Activated T-helper 1 cell treated with anti-CD3 and anti-CD28 coated beads, Interleukin-12 subunit alpha, Interleukin-12 subunit beta, Interleukin-2, Interleukin-4 antibody, amounts not matched to agents 30 ng/mL and 10 ng/mL and 1 ng/mL, durations not matched to agents 14 hours and 24 hours and 36 hours (primary cell): ENCODE measurements around the gene DENND1B. TPM values are rescaled to one million over a fixed set of nuclear protein-coding genes. Genes with fewer than 3 reads are reported as not detected.

Experiments
- DNase-seq: peaks from one replicate; pipeline ENCODE4 v3.0.0; 2021; ENCODE audit warnings: low spot score
- H3K27ac Mint-ChIP-seq: one replicate; pipeline ENCODE4 v1.8.0; 2021; ENCODE audit warnings: mild to moderate bottlenecking, mixed read lengths
- H3K27me3 Mint-ChIP-seq: one replicate; pipeline ENCODE4 v1.8.0; 2022; ENCODE audit warnings: mild to moderate bottlenecking, moderate library complexity, mixed read lengths; ENCODE audit not compliant: insufficient read depth
- H3K36me3 Mint-ChIP-seq: one replicate; pipeline ENCODE4 v1.8.0; 2021; ENCODE audit warnings: low read depth, mixed read lengths
- H3K4me1 Mint-ChIP-seq: one replicate; pipeline ENCODE4 v1.8.0; 2021; ENCODE audit warnings: low read depth, mixed read lengths
- H3K4me3 Mint-ChIP-seq: one replicate; pipeline ENCODE4 v1.8.0; 2021; ENCODE audit warnings: mild to moderate bottlenecking, moderate library complexity, mixed read lengths
- H3K9me3 Mint-ChIP-seq: one replicate; pipeline ENCODE4 v1.8.0; 2021; ENCODE audit warnings: mixed read lengths
- intact Hi-C: fragments of 100-400 bp; cut with micrococcal nuclease; formaldehyde crosslinking; loops from one replicate; pipeline ENCODE4 v1.15.1; 2024
- total RNA-seq: library from RNA; stranded (reverse); gene quantifications from 2 replicates; pipeline ENCODE4 v1.2.3, GENCODE V29; 2022

DENND1B gene
- total RNA-seq, 1 donor from 2014 or later = 16.5 TPM

DNA sequence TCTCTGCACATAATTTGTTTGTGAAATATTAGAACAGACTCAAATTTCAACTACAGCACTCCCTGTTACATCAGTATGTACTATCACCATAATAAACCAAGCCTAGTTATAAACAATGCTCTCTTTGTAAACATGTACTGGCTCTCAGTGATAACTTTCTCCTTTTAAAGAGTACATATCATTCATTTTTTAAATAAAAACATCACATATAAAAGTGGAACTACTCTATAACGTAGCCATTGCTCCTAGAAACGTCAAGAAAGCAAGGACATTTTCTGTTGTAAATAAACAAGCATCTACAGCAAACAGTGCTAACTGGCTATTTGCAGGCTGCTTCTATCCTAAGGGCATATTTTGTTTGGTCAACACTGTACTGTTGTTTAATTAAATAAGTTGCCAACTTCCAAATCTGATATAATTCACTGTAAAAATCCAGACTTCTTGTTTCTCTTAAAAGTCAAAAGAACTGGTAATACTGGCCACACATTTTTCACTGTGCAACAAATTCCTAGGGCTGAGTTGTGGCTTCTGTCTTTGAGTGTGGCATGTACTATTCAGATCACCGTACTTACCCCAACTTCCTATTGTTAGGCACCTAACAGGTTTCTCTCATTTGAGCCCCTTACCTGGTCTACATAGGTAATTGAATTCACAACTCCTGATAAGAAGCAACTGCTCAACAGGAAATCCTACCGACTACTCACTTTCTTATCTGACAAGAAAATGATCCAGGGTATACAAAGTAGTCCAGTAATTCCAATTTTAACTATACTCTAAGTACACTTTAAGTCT lies 111.9 kb downstream of the DENND1B start:
- no peaks in the 10 kb centered on the region for H3K36me3 Mint-ChIP-seq
- no peaks in the 10 kb centered on the region for H3K9me3 Mint-ChIP-seq
- H3K27ac Mint-ChIP-seq = no peak overlapping the region
- H3K4me1 Mint-ChIP-seq = no peaks in the 10 kb centered on the region
- no peak overlapping the region for H3K4me3 Mint-ChIP-seq
- intact Hi-C loops = no loop called here
- DNase-seq = no peak
- H3K27me3 Mint-ChIP-seq = no peaks in the 10 kb centered on the region

DNA sequence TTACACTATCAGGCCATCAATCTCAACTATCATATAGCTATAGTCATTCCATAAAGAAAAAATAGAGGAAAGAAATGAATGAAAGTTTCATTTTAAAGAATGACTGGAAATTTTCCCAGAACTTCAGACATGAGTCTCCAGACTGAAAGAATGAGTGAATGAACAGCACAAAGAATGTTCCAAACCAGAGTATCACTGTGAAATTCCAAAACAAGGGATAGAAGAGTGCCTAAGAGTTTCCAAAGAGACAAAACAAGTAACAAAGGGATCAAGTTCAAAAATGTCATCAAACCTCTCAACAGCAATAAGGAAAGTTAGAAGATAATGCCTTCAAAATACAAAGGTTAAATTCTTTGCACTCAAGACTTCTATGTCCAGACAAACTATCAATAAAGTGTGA lies 114.9 kb downstream of the DENND1B start:
- no peaks in the 10 kb centered on the region for H3K27me3 Mint-ChIP-seq
- H3K4me3 Mint-ChIP-seq = no peak overlapping the region
- H3K9me3 Mint-ChIP-seq = no peaks in the 10 kb centered on the region
- H3K4me1 Mint-ChIP-seq = no peaks in the 10 kb centered on the region
- DNase-seq = no peak
- H3K36me3 Mint-ChIP-seq = peaks cover 7% of the 10 kb centered on the region
- intact Hi-C loops = no loop called here
- H3K27ac Mint-ChIP-seq = no peak overlapping the region

DNA sequence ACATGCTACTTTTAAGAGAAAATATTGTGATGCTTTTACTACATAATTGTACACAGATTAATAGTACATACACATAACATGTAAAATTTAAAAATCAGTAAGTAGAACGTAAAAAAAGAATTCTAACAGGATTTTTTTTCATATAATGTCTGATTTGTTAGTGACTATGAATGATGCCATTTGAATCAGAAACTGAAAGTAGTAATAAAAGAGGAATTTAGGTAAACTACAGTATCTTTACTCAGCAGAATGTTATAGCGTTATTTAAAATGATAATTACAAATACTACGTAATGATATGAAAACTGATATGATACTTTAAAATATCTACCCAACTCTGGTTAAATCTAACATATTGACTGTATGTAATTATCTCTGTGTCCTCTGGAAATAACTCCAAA lies 116.1 kb downstream of the DENND1B start:
- Mint-ChIP-seq H3K4me3 (no peak overlapping the region), H3K27me3 (no peaks in the 10 kb centered on the region), H3K9me3 (no peaks in the 10 kb centered on the region), H3K27ac (no peak overlapping the region), H3K4me1 (no peaks in the 10 kb centered on the region), H3K36me3 (peaks cover 7% of the 10 kb centered on the region)
- intact Hi-C loops = no loop called here
- DNase-seq = no peak

DNA sequence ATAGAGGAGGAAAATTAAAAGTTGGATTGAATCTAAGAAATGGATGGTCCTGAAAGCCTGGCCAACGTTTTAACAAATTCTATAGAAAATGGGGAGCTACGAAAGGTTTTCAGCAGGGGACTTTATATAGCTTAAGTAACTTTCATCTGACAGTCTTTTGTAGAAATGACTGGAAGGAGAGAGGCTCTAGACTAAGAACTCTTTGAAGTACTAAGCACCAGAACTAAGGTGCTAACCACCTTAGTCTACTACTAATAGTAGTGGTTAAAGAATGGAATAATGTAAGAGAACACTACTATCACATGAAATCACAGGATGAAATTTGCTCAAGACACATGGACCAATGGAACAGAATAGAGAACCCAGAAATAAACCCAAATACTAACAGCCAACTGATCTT lies 126.1 kb downstream of the DENND1B start:
- intact Hi-C loops = no loop called here
- peaks cover 9% of the 10 kb centered on the region for H3K4me1 Mint-ChIP-seq
- peak overlapping the region; percentile 2 for H3K27ac Mint-ChIP-seq
- no peaks in the 10 kb centered on the region for H3K27me3 Mint-ChIP-seq
- H3K9me3 Mint-ChIP-seq = no peaks in the 10 kb centered on the region
- H3K4me3 Mint-ChIP-seq = no peak overlapping the region
- H3K36me3 Mint-ChIP-seq = peaks cover 11% of the 10 kb centered on the region
- DNase-seq = no peak

DNA sequence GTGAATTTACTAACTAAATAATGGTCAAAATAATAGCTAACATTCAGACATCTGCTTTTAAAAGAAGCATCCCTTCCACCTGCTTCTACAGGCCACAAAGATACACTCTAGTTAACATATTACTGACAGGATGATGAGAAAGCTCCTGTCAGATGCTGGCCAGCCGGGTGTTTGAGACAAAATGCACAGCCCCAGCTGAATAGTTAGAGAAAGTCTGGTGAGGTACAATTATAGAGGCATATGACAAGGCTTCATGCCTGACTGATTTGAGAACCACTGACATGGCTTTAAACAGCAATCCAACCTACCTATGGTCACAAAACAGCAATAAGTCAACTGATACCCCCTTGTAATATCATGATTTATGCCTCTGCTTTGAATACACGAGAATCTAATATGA lies 137.0 kb downstream of the DENND1B start:
- H3K4me3 Mint-ChIP-seq = no peak overlapping the region
- peaks cover 18% of the 10 kb centered on the region for H3K36me3 Mint-ChIP-seq
- H3K9me3 Mint-ChIP-seq = no peaks in the 10 kb centered on the region
- H3K27me3 Mint-ChIP-seq = no peaks in the 10 kb centered on the region
- H3K4me1 Mint-ChIP-seq = no peaks in the 10 kb centered on the region
- intact Hi-C loops = no loop called here
- DNase-seq = no peak
- H3K27ac Mint-ChIP-seq = no peak overlapping the region

DNA sequence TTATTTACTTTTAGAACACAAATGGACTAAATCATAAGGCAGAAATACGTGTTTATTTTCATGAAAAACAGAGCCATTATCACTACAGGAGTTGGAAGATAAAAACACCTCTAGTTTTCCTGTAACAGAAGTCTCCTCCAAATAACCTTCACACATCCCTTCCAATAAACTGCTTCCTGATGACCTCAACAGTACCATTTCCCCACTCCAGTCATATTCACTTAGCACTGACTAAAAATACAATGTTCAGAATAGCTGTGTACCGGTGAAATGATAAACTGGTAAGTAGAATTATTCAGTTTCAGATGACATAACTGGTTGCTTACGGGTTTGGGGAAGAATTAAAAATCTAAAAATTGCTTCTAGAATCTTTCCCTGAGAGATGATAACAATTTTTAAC lies 137.9 kb downstream of the DENND1B start:
- peaks cover 24% of the 10 kb centered on the region for H3K36me3 Mint-ChIP-seq
- intact Hi-C loops = no loop called here
- H3K4me3 Mint-ChIP-seq = no peak overlapping the region
- no peaks in the 10 kb centered on the region for H3K4me1 Mint-ChIP-seq
- no peaks in the 10 kb centered on the region for H3K27me3 Mint-ChIP-seq
- peaks cover 4% of the 10 kb centered on the region for H3K9me3 Mint-ChIP-seq
- no peak for DNase-seq
- no peak overlapping the region for H3K27ac Mint-ChIP-seq

DNA sequence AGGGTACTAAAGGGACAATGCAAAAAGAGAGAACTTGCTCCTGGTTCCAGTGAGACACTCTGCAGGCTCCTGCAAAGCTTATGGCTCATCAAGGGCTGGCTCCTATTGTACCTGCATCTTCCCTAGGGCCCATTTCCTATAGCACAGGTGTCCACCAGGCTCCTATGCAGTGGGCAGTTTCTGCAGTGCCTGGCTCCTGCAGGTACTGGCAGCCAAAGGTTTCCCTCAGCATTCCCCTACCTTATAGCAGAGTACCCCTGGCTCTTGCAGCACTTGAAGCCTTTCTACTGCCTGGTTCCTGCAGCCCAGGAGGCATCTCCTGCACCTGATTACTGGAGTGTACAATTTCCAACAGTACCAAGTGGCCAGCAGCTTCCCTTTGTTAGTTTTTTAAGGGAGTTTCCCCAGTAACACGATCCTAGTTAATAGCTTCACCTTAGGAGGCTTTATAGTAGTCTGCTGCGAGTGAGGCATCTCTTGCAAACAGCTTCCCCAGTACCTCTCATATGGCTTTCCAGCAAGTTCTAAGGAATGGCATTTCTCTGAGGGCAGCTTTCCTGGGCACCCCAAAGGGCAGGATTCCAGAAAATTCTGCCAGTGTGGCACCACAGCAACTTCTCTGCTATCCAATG lies 141.7 kb downstream of the DENND1B start:
- H3K27me3 Mint-ChIP-seq = no peaks in the 10 kb centered on the region
- H3K27ac Mint-ChIP-seq = no peak overlapping the region
- H3K36me3 Mint-ChIP-seq = peaks cover 24% of the 10 kb centered on the region
- H3K4me3 Mint-ChIP-seq = no peak overlapping the region
- intact Hi-C loops = no loop called here
- peaks cover 7% of the 10 kb centered on the region for H3K9me3 Mint-ChIP-seq
- H3K4me1 Mint-ChIP-seq = no peaks in the 10 kb centered on the region
- no peak for DNase-seq

DNA sequence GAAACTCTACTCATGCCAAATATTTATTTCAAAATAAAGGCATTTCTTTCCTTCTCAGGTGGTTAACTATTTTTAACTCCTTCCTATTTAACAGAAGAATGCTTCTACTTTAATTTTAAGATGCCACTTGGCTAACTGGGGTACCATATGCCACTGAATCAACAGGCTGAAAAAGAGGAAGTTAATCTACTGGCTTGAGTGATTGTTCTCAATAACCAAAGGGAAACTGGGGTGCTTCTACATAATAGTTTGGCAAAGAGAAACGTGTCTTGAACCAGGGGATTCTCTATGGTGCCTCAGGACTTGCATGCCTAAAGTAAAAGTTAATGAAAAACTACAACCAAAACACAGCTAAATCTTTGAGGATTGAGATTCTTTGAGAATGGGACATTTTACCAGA lies 142.6 kb downstream of the DENND1B start:
- no peaks in the 10 kb centered on the region for H3K27me3 Mint-ChIP-seq
- no peak overlapping the region for H3K27ac Mint-ChIP-seq
- peaks cover 26% of the 10 kb centered on the region for H3K36me3 Mint-ChIP-seq
- DNase-seq = no peak
- peaks cover 7% of the 10 kb centered on the region for H3K9me3 Mint-ChIP-seq
- no peaks in the 10 kb centered on the region for H3K4me1 Mint-ChIP-seq
- H3K4me3 Mint-ChIP-seq = no peak overlapping the region
- intact Hi-C loops = no loop called here

DNA sequence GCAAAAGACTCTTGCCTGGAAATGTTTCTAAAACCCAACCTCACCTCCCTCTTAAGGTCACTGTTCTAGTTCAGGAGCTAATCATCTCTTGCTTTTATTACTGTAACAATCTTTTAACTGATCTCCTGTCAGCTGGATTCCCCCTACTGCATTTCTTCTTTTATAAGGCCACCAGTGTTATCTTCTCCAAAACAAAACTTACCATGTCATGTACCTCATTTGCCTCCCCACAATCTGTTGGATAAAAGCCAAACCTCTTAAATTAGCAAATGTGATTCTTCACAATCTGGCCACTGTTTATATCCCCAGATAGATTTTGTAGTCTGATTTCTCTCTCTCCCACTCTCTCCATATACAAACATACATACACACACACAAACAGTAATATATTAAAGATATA lies 143.3 kb downstream of the DENND1B start:
- intact Hi-C loops = no loop called here
- Mint-ChIP-seq H3K27ac (no peak overlapping the region), H3K4me3 (no peak overlapping the region), H3K9me3 (peaks cover 7% of the 10 kb centered on the region), H3K36me3 (peaks cover 26% of the 10 kb centered on the region), H3K4me1 (no peaks in the 10 kb centered on the region), H3K27me3 (no peaks in the 10 kb centered on the region)
- DNase-seq = no peak

DNA sequence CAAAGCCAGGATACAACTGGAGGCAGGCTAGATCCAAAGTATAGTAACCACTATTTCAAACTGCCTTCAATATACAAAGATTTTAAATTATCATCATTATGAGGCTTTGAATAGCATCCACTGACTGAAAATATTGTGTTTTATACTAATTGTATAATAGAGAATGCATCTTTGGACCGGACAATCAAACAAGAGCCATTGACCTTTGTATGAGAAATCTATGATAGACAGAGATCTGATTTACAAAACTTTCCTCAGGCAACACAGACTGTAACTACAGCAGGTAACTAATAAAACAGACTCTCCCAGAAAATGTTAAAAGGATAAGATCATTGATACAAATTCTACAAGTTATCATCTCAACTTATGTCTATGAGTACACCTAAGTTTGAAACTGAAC lies 152.9 kb downstream of the DENND1B start:
- Mint-ChIP-seq H3K27ac (no peak overlapping the region), H3K27me3 (no peaks in the 10 kb centered on the region), H3K4me1 (no peaks in the 10 kb centered on the region), H3K36me3 (peaks cover 2% of the 10 kb centered on the region), H3K4me3 (no peak overlapping the region), H3K9me3 (no peaks in the 10 kb centered on the region)
- intact Hi-C loops = no loop called here
- DNase-seq = no peak

DNA sequence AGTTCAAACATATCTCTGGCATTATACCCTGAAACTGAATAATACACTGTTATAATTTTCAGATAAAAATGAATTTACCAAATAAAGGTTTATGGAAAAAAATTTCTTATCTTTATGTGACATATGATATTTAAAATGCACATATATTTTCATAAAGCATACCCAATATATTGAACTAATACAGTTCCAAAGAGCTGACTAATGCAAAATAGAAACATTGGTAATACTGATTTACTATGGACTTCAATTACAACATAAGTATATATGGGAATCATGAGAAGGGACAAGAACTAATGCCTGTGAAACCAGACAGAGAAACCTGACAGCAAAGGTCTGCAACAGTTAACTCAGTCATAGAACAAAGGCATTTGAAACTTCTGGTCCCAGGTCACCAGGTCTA lies 153.5 kb downstream of the DENND1B start:
- Mint-ChIP-seq H3K9me3 (no peaks in the 10 kb centered on the region), H3K36me3 (peaks cover 2% of the 10 kb centered on the region), H3K4me3 (no peak overlapping the region), H3K27ac (no peak overlapping the region), H3K27me3 (no peaks in the 10 kb centered on the region), H3K4me1 (no peaks in the 10 kb centered on the region)
- intact Hi-C loops = no loop called here
- no peak for DNase-seq

DNA sequence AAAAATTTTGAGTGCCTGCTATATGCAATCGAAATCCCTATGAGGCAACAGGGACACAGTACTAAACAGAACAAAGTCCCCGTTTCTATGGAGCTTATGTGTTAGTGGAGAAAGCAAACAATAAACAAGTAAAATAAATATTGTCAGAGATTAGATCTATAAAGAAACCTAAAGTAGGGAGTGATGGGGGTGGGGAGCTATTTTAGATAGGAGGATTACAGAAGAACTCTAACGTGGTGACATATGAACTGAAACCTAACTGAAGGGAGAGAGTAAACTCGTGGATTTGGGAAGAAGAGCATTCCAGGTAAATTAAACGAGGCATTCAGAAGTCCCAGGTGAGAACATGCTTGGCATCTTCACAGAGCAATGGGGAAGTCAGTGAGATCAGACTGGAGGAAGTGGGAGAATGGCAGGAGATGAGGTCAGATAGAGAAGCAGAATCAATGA lies 154.5 kb downstream of the DENND1B start:
- H3K4me3 Mint-ChIP-seq = no peak overlapping the region
- no peak for DNase-seq
- intact Hi-C loops = no loop called here
- H3K4me1 Mint-ChIP-seq = no peaks in the 10 kb centered on the region
- H3K9me3 Mint-ChIP-seq = no peaks in the 10 kb centered on the region
- H3K27ac Mint-ChIP-seq = no peak overlapping the region
- H3K27me3 Mint-ChIP-seq = no peaks in the 10 kb centered on the region
- no peaks in the 10 kb centered on the region for H3K36me3 Mint-ChIP-seq

DNA sequence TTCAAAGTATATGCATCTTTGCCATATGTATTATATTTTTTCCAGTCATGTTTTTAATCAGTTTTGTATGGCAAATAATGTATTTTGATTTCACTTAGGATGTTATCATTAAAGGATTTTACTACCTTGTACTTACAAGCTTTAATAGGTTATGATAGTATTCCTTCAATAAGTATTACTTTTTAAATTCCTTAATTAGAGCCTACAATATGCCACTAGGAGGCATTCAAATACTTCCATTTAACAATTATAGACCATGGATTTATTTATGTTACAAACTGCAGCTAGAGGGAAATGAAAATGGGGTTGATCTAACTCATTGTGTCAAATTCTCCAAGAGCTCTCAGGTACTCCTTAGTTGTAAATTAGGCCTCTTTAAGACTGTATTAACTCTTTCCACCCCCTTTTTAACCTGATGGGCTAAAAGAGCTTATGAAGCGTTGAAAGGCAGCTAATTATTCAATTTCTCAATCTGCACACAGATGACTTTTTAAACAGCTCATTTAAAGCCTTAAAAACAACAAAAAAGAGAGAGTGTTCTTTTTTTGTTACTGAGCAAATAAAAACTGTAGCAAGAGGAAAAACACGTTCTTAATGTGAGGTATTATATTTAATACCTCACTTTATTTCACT lies 156.2 kb downstream of the DENND1B start:
- H3K27ac Mint-ChIP-seq = no peak overlapping the region
- H3K36me3 Mint-ChIP-seq = no peaks in the 10 kb centered on the region
- H3K4me3 Mint-ChIP-seq = no peak overlapping the region
- no peaks in the 10 kb centered on the region for H3K9me3 Mint-ChIP-seq
- intact Hi-C loops = loop anchor here (1.0 to 5.0 kb wide), 2 partner anchors 158 to 250 kb away; partner anchors contain the start of gene DENND1B
- no peaks in the 10 kb centered on the region for H3K4me1 Mint-ChIP-seq
- H3K27me3 Mint-ChIP-seq = no peaks in the 10 kb centered on the region
- no peak for DNase-seq
